ENCODE measurements around the gene MCC. TPM values are rescaled to one million over a fixed set of nuclear protein-coding genes. Genes with fewer than 3 reads are reported as not detected.

MCC gene
- total RNA-seq, 1 experiment from 2014 or later, result 7.6 TPM

DNA sequence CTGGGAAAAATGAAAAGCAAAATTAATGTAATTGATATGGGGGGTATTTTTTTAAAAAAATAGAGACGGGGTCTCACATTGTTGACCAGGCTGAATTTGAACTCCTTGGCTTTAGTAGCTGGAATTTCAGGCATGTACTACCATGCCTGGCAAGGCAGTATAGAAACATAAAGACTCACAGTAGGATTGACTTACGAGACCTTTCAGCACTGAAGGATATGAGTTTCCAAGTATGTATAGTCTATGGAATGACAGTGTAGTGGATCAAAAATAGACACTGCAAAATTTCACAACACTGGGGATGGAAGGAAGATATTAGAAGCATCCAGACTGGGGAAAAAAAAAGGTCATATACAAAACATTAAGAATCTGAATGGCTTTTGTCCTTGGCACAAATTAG, 504.9 kb downstream of the MCC start:
- H3K36me3 Mint-ChIP-seq (ENCODE audit: insufficient read depth in 1 of 3, low read depth in 3 of 3), result peaks cover 0 to 26% (median 15%) of the 10 kb centered on the region in 3 experiments; a peak in 5 of 7 replicates
- no peak overlapping the region for H2AFZ ChIP-seq (ENCODE audit: low read length)

More for the DNA sequence above, 504.9 kb downstream of the MCC start:
- H3K14ac ChIP-seq (ENCODE audit: insufficient read depth, low read length), result no peak overlapping the region
- H3K23ac ChIP-seq (ENCODE audit: insufficient read length, low read depth, low read length), result no peak overlapping the region
- no peak overlapping the region for H3K56ac ChIP-seq (ENCODE audit: insufficient read length, low read depth, low read length)
- no peaks in the 10 kb centered on the region for H3K9me3 ChIP-seq (ENCODE audit: control insufficient read depth, low read depth, low read length)
- H3T11ph ChIP-seq (ENCODE audit: low read length), result no peak overlapping the region
- Mint-ChIP-seq H3K9me3 (no peaks in the 10 kb centered on the region), H3K27me3 (ENCODE audit: low read depth) (no peaks in the 10 kb centered on the region), H3K4me1 (peaks cover 50% of the 10 kb centered on the region in 2 experiments), H3K27ac (peak overlapping the region in 1 of 3 experiments; percentile 10; a peak in 3 of 7 replicates), H3K4me3 (no peak overlapping the region)
- H2BK120ac ChIP-seq (ENCODE audit: low read depth, low read length, poor library complexity, severe bottlenecking), result no peak overlapping the region
- H3K27ac ChIP-seq (ENCODE audit: insufficient read length, low read depth, low read length), result no peak overlapping the region
- no peak overlapping the region for H4K8ac ChIP-seq (replicated peaks; ENCODE audit: insufficient read length, low read depth, low read length)
- no peak overlapping the region for H3K9ac ChIP-seq (ENCODE audit: extremely low read depth, insufficient read length, low read length)
- H4K5ac ChIP-seq (ENCODE audit: insufficient read length, low read depth, low read length), result no peak overlapping the region
- peaks cover 7% of the 10 kb centered on the region; the same call in 1 of the 2 replicates for H3K4me1 ChIP-seq (ENCODE audit: insufficient read depth, low read length)
- peaks cover 10% of the 10 kb centered on the region for H3K79me1 ChIP-seq (ENCODE audit: insufficient read depth, low read depth, low read length, poor library complexity, severe bottlenecking)
- H3K4me2 ChIP-seq (ENCODE audit: insufficient read depth, insufficient read length, low read length), result no peak overlapping the region
- no peak overlapping the region for H2BK20ac ChIP-seq (ENCODE audit: low read depth, low read length, poor library complexity, severe bottlenecking)
- H4K20me1 ChIP-seq (ENCODE audit: control insufficient read depth, insufficient read depth, insufficient read length), result peaks cover 3% of the 10 kb centered on the region
- H3K27me3 ChIP-seq (ENCODE audit: insufficient read depth, low read length), result no peaks in the 10 kb centered on the region
- H4K91ac ChIP-seq (ENCODE audit: insufficient read length, low read depth, low read length), result no peak overlapping the region
- no peak overlapping the region for H3K18ac ChIP-seq (ENCODE audit: insufficient read length, low read depth, low read length)
- no CpG with 5 or more reads among the region's 2 CpGs for WGBS (ENCODE audit: extremely low coverage, insufficient read length, low lambda C conversion rate)
- no peak overlapping the region for H2BK5ac ChIP-seq (ENCODE audit: insufficient read length, low read length)
- TF ChIP-seq CTCF (conservative IDR thresholded peaks at IDR 0.05), result no peak
- H2BK12ac ChIP-seq (ENCODE audit: insufficient read length, low read depth, low read length), result no peak overlapping the region
- no peaks in the 10 kb centered on the region for H3K23me2 ChIP-seq (ENCODE audit: insufficient read length, low read depth, low read length, poor library complexity, severe bottlenecking)
- no peak for DNase-seq
- peaks cover 38% of the 10 kb centered on the region for H3K79me2 ChIP-seq (ENCODE audit: insufficient read depth, low read length)
- no peak overlapping the region for H2AK5ac ChIP-seq (ENCODE audit: insufficient read length, low read length)
- H2BK15ac ChIP-seq (ENCODE audit: low read depth, low read length), result no peak overlapping the region
- H3K4ac ChIP-seq (ENCODE audit: low read depth, low read length), result no peak overlapping the region

Data from H9 (cell line).